HuH-7 (cell line): ENCODE results near the gene ZBED1.
"Not testable (repeated sequence)": the region's sequence is repeated elsewhere in the genome, so short reads cannot be mapped to it uniquely, and the experiment has no call there.

Source experiments
- DNase-seq: peaks from one replicate; pipeline ENCODE4 v3.0.0; 2011; ENCODE audit warnings: low spot score

Gene ZBED1

DNA sequence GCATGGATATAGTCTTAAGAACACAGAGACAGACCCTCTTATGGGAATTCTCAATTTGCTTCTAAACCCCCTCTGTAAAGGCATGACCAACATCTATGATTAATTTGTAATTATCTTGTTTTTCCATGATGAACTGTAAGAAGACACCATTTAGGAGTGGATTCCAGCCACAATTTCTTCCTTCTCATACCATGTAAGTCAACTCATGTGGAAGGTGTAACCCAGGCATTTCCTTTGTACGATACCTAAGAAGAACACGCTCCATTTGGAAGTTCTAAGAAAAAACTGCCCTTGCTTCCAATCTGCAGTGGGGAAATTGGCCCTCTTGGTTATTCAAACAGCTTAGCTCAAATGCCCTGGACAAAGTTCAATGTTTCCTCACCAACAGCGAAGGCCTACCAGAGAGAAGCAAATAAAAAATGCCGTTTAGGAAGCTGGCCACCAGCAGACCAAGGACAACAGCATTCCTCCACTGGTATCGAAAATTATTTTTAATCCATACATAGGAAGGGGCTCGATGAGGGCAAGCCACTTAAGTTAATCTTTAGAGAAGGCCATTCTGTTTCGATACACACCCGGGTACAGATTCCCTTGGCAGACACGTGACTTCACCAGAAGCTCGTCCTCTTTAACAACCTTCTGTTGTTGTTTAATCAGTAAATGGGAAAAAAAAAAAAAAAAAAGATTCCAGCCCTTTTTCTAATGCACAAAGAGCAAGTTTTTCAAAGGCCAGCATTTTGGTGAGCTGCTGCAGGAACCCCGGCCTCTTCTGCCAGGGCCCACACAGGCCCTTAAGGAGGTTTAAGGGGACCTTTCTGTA, 2.6 kb downstream of the ZBED1 start:
- peak; percentile 61 for DNase-seq

DNA sequence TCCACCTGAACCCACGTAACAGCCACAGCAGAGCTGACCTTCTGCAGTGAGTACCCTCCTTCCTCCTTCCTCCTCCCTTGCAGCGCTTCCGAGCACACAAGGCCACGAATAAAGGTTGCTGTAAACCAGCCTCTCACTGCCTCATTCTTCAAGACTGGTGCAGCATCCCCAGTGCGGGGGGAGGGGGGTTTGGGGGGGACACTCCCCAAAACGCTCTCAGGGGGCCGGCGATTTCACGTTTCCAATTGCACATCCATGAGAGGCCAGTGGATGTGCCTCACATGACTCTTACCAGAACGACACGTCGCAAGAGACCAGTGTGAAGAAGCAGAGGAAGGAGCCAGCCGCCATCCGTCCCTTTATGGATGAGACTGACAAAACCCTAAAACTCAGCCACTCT, 5.2 kb downstream of the ZBED1 start:
- no peak for DNase-seq

DNA sequence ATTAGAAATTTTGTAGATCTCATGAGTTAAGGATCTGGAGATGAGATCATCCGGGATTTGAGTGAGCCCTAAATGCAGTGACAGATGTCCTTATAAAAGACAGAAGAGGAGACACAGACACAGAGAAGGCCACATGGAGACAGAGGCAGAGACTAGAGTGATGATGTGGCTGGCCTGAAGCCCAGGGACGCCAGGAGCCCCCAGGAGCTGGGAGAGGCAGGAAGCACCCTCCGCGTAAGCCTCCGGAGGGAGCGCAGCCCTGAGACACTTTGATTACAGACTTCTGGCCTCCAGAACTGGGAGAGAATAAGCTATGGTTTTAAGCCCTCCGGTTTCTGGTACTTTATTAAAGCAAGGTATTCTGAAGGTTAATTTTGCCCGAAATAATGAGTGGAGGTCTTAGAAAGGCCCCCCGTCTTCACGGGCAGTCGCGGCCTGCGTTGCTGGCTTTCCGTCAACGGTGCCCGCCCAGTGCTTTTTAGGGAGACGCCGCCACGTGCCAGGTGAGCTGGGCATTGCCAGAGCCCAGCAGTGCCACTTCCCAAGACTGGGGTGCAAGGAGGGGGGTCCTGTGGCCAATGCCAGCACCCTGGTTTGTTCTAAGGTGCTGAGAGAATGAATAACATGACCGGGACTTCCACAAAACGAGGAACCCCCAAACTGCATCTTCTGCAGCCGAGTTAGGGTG, 8.1 kb downstream of the ZBED1 start:
- DNase-seq = no peak

DNA sequence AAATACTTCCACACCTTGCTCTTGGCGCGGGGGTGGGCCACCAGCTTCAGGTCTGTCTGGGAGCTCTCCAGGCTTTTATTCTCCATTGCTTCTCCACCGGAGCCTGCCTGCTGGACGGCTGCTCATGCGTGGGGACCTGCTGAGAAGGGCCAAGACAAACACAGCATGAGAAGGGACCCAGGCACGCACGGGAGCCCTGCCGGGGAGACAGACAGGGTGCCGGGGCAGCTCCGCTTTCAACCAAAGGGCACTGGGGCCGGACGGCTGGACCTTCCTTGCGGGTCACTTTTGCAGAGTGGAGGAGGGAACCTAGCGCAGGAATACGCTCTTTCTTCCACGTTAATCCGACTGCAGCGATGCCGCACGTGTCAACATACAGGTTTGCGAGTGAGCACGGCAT, 10.1 kb downstream of the ZBED1 start:
- DNase-seq = no peak

DNA sequence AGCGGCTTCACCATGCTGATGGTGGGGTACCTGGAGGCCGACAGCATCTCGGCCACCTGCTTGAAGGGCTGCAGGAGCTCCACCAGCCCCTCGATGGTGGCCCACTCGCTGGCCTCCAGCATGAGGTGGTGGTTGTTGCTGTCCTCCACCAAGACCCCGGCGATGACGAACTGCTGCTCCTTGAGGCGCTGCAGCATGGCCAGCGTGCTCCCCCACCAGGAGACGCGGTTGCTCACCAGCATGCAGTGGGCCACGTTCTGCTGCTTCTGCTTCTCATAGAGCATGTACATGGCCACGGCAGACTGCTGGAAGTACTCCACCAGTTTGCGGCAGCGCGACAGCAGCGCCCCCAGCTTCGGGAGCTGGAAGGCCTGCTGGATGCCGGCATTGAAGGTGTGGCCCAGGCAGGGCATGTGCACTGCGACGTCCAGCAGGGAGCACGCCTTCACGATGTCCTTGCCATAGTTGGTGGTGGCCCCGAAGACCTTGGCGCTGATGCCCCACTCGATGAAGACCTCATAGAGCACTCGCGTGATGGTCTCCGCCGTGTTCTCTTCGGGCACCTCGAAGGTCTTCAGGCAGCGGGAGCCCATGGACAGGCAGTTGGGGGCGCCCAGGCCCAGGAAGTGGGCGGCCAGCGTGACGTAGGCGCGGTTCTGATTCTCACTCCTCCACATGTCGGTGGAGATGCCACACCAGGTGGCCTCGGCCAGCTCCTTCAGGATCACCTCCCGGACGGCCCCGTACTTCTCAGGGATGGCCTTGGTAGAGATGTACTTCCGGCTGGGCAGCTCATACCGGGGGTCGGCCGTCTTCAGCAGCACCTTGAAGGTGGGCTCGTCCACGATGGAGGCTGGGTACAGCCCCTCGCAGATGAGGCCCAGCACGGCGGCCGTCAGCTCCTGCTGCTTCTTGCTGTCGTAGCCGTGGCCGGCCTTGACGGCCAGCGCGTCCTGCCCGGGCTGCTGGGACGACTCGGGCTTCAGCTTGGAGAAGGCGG, 11.0 kb downstream of the ZBED1 start:
- no peak for DNase-seq

DNA sequence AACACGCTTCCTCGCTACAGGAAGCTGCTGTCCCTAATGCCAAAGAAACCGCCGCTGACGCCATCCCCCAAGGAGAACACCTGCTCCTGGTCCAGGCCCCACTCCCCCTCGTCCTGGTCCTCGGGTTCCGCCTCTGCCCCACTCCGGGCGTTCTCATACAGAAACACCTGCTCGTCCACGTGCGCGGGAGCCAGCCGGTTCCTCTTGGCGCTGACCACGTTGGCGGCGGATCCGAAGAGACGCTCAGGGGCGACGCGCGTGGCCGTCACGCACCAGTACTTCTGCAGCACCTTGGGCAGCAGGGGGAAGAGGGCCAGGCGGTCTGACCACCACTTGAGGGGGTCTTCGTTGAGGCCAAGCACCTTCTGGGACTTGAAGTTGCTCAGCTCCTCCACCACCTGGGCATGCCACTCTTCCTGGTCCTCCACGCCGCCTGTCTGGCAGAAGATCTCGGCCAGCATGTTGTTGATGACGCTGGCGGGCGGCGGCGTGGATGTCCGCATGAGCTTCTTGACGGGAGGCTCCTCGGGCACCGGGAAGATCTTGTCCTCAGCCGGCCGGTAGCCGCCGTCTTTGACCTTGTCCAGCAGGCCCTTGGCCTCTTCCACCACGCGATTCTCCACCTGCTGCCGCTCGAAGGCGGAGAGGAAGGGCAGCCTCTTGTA, 12.0 kb downstream of the ZBED1 start:
- no peak for DNase-seq

DNA sequence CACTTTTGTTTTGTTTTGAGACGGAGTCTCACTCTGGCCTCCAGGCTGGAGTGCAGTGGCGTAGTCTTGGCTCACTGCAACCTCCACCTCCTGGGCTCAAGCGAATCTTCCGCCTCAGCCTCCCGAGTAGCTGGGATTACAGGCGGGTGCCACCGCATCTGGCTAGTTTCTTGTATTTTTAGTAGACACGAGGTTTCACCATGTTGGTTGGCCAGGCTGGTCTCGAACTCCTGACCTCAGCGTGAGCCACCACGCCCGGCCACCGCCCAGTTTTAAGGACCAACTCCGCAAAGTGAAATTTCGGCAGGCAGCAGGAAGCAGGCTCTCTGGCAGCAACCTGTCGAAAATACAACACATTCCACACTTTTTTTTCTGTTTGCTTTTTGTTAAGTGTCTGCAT, 13.4 kb downstream of the ZBED1 start:
- DNase-seq = no peak

DNA sequence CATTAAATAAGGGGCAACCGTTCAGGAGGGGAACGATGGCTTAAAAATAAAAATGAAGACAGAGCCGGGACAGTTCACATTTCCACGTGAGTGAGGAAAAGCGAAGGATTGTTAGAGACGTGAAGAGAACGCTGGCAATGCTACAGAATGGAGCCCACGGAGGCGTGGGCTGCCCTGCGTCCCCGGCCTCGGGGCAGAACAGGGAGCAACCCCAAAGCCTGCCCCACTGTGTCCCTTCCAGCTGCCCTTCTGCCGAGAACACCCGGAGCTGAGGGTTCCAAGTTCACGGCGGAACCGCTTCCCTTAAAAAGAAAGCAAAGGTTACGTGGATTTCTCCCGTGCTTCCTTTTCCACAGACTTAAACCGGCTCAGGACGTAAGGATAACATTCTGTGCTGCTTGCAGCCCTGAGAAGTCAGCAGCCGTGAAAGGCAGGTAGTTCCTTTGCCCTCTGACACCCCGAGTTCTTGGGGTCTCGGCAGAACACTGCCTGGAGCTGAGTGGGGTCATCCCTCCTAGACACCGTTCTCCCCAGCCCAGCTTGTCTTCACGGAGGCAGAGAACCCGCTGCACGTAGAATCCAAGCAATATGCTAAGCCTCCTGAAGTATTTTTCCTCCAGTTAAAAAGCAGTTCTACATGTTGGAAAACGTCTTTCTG, 14.2 kb downstream of the ZBED1 start:
- DNase-seq = no peak

DNA sequence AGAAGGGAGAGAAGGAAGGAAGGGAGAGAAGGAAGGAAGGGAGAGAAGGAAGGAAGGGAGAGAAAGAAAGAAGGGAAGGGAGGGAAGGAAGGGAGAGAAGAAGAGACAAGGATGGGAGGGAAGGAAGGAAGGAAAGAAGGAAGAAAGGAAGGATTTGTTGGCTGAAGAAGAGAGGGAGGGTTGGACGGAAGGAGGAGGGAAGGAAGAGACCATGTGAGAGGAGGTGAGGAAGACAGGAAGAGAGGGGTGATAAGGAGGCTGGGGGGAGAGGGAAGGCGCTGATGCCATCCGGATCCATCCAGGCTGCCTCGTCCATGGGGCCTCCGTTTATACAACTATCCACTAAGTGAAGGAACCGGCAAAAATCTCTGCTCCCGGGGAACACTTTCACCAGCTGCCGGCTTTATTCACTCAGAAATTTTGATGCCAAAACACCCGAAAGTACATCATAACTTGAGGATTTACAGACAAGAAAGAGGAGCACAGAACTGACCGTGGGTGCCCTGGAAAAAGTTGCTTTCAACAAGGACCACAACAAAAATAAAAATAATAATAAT, 14.9 kb downstream of the ZBED1 start:
- no peak for DNase-seq

DNA sequence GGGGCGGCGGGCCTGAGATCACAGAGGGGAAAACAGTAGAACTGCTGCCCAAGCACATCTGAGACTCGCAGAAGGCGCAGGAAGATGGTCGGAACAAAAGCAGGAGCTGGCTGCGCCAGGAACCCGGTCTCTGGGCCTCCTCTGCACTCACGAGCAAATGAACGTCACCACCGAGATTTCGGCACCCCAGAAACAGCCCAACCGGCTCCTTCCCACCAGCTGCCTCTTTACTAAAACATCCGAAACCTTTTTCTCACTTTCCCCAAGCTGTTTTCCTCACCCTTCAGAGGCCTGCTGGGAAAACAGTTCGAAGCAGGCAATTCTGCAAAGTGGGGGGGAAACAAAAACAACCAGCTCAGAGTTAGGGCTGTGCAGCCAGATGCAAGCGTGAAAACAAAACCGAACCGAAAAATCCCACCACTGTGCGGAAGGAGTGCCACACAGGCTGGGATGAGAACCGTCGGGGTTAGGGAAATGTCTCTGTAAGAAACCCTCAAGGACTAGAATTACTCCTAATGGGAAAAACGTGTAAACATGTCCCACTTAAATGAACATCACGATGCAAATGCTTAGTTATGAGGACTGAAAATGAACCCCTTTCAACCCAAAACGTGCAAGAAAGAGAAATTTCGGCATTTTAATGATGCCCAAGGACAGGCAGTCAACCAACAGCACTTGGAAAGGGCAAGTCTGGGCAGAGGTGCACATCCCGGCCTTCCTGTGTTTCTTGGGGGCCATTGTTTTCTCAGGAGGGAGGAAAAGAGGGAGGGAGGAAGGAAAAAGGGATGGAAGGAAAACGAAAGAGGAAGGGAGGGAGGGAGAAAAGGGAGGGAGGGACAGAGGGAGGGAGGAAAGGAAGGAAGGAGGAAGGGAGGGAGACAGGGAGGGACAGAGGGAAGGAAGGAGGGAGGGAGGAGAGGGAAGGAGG, 15.8 kb downstream of the ZBED1 start:
- no peak for DNase-seq

DNA sequence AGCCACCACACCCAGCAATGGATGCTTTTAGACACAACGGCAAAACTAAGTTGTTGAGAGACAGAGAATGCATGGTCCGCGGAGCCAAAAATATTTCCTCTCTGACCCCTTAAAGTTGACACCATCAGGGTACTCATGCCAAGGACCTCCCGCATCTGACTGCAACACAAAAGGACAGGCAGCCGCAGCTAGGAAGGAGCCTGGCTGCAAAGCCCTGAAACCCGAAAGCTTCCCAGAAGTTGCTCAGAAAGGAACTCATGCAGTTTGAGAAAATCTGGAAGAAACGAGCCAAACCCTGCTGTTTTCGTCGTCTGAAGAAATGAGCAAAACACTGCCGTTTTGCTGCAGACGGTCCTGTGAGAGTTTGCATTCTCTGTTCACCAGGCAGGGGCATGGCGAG, 16.5 kb downstream of the ZBED1 start:
- DNase-seq = no peak

DNA sequence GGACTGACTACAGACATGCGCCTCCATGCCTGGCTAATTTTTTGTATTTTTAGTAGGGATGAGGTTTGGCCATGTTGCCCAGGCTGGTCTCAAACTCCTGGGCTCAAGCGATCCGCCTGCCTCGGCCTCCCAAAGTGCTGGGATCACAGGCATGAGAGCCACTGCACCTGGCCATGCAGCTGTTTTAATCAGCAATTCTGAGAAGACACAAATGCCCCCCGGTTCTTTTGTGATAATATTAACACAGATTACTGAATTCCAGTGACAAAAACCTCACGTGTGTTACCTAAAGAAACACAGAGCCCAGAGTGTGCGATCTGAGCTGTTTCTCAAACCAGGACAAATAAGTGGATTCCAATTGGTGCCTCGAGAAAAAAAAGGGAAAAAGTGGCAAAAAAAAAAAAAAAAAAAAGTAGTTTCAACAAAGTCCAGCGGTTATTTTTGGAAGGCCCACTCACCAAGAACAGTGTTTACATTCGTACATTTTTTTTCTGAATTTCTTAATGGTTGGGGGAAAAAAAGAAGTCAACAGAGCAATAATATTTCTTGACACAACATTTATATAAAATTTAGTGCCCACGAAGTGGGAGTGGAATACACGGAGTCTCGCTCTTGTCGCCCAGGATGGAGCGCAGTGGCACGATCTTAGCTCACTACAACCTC, 17.2 kb downstream of the ZBED1 start:
- no peak for DNase-seq

DNA sequence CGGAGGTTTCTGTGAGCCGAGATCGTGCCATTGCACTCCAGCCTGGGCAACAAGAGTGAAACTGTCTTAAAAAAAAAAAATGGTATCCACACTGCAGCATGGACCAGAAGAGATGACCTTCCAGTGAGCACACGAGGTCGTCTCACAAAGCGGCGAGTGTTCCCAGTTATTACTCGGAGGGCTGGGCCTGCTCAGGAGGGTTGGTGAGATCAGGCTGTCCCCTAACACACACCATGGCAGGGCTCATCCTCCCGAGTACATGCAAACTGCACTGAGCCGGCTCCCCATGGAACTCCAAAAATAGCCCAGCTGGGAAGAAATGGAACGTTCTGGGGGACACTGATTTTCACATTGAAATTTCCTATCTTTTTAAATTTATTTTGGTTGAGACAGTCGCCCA, 19.2 kb downstream of the ZBED1 start:
- DNase-seq = not testable (repeated sequence)

DNA sequence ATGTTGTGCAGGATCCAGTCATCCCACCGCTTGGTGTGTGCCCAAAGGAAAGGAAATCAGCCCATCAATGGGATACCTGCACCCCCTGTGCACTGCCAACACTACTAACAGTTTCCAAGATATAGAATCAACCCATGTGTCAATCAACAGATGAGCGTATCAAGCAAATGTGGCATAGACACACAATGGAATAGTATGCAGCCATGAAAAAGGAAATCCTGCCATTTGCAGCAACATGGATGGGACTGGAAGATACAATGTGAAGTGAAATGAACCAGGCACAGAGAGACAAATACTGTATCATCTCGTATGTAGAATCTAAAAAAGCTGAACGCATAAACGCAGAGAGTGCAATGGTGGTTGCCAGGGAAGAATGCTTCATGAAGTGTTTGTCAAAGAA, 20.8 kb downstream of the ZBED1 start:
- DNase-seq = not testable (repeated sequence)

DNA sequence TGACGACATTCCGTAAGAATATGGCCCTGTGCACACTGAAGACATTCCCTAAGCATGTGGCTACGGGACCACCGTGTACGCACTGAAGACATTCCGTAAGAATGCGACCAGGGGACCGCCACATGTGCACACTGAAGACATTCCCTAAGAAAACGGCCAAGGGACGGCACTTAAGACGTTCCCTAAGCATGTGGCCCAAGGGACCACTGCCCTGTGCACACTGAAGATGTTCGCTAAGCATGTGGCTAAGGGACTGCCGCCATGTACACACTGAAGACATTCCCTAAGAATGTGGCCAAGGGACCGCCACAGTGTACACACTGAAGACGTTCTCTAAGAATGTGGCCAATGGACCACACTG, 21.4 kb downstream of the ZBED1 start:
- no peak for DNase-seq

DNA sequence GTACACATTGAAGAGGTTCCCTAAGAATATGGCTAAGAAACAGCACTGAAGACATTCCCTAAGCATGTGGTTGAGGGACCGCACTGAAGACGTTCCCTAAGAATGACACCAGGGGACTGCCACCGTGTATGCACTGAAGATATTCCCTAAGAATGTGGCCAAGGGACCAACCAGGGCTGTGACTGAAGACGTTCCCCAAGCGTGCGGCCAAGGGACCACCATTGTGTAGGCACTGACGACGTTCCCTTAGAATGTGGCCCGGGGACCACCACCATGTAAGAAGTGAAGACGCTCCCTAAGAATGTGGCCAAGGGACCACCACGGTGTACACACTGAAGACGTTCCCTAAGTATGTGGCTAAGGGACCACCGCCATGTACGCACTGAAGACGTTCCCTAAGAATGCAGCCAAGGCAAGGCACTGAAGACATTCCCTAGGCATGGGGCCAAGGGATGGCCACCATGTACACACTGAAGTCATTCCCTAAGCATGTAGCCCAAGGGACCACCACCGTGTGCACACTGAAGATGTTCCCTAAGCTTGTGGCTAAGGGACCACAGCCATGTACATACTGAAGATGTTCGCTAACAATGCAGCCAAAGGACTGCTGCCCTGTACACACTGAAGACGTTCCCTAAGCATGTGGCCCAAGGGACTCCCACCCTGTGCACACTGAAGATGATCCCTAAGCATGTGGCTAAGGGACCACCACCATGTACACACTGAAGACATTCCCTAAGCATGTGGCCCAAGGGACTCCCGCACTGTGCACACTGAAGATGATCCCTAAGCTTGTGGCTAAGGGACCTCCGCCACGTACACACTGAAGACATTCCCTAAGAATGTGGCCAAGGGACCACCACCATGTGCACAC, 22.0 kb downstream of the ZBED1 start:
- DNase-seq = no peak

DNA sequence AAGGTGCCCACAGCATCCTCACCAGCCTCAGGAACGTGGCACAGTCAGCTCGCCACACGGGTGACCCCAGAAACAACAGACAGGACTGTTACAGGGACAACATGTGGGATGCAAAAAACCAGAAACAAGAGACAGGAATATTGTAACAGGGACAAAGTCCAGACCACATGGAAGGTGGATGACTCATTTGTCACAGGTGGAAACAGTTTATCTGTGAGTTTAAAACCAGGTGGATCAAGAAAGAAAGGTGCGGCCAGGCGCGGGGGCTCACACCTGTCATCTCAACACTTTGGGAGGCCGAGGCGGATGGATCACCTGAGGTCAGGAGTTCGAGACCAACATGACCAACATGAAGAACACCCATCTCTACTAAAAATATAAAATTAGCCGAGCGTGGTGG, 23.5 kb downstream of the ZBED1 start:
- DNase-seq = not testable (repeated sequence)

DNA sequence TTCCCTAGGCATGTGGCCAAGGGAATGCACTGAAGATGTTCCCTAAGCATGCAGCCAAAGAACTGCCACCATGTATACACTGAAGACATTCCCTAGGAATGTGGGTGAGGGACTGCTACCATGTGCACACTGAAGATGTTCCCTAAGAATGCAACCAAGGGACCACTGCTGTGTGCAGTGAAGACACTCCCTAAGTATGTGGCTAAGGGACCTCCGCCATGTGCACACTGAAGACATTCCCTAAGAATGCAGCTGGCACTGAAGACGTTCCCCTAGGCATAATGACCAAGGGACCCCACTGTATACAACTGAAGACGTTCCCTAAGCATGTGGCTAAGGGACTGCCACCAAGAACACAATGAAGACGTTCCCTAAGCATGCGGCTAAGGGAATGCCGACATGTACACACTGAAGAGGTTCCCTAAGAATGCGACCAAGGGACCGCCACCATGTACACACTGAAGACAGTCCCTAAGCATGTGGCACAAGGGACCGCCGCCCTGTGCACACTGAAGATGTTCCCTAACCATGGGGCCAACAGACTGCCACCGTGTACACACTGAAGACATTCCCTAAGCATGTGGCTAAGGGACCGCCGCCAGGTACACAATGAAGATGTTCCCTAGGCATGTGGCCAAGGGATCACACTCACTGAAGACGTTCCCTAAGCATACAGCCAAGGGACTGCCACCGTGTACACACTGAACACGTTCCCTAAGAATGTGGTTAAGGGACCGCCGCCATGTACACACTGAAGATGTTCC, 25.6 kb downstream of the ZBED1 start:
- DNase-seq = no peak
